H1 (cell line): ENCODE data around the gene TRAP1. TPM values are rescaled to one million over a fixed set of nuclear protein-coding genes. Genes with fewer than 3 reads are reported as not detected.

Source experiments
- CTCF ChIA-PET: fragments of 300-600 bp; sonication (Branson Sonifier 250); formaldehyde crosslinking; loops from one replicate; lab custom pipeline; 2021; ENCODE audit not compliant: partially characterized antibody; lab: Charles Lee
- POLR2A ChIA-PET: fragments of 300-600 bp; sonication (Branson Sonifier 250); formaldehyde crosslinking; loops from one replicate; lab custom pipeline; 2021; ENCODE audit warnings: inconsistent platforms; ENCODE audit not compliant: partially characterized antibody; lab: Charles Lee
- DNase-seq, 2 experiments: peaks; one replicate each; pipeline versions ENCODE4 v3.0.0 to v3.0.0-alpha.2; 2010 to 2022; ENCODE audit warnings: low spot score in 2 of 2, low read depth in 1 of 2, mixed read lengths in 1 of 2
- FAIRE-seq: peaks from 2 replicates; lab custom pipeline; 2011; peaks lifted over from hg19 to GRCh38; lab: Jason Lieb, UNC
- H2AFZ ChIP-seq: 2 replicates; pipeline ENCODE4 v1.8.1; 2012; ENCODE audit warnings: low read length, inconsistent platforms
- H2AK5ac ChIP-seq: 2 replicates; pipeline ENCODE4 v1.6.1; 2013; ENCODE audit warnings: low read depth, low read length
- H2BK120ac ChIP-seq: replicated peaks from 2 replicates; pipeline ENCODE3; 2013; ENCODE audit warnings: low read depth, low read length, inconsistent platforms
- H2BK12ac ChIP-seq: 2 replicates; pipeline ENCODE4 v1.6.1; 2013; ENCODE audit warnings: low read depth, low read length
- H2BK15ac ChIP-seq: 2 replicates; pipeline ENCODE4 v1.6.1; 2013; ENCODE audit warnings: low read length
- H2BK20ac ChIP-seq: 2 replicates; pipeline ENCODE4 v1.6.1; 2013; ENCODE audit warnings: low read length
- H2BK5ac ChIP-seq: 2 replicates; pipeline ENCODE4 v1.6.1; 2013; ENCODE audit warnings: low read depth, low read length
- H3K14ac ChIP-seq: 2 replicates; pipeline ENCODE4 v1.6.1; 2013; ENCODE audit warnings: inconsistent platforms; ENCODE audit not compliant: insufficient read length
- H3K18ac ChIP-seq: 2 replicates; pipeline ENCODE4 v1.6.1; 2013; ENCODE audit warnings: low read length; ENCODE audit errors: extremely low read depth
- H3K23ac ChIP-seq: 2 replicates; pipeline ENCODE4 v1.6.1; 2013; ENCODE audit warnings: inconsistent platforms; ENCODE audit not compliant: insufficient read length
- H3K23me2 ChIP-seq: 2 replicates; pipeline ENCODE4 v1.6.1; 2013; ENCODE audit warnings: low read depth, low read length
- H3K27ac ChIP-seq: 2 replicates; pipeline ENCODE4 v1.6.1; 2011; ENCODE audit warnings: low read depth, low read length, inconsistent platforms
- H3K27me3 ChIP-seq, 4 experiments: replicated peaks in 1 of 4; 1 replicate in 1 of 4; 2 replicates in 3 of 4; pipeline versions ENCODE4 v1.6.1 to v1.8.1; 2011 to 2013; ENCODE audit warnings: low read length in 3 of 4, mild to moderate bottlenecking in 3 of 4, inconsistent platforms in 2 of 4, mixed read lengths in 2 of 4, moderate library complexity in 1 of 4; ENCODE audit not compliant: control insufficient read depth in 3 of 4, insufficient read depth in 3 of 4; ENCODE audit errors: extremely low read depth in 1 of 4
- H3K36me3 ChIP-seq, 4 experiments: 2 replicates each; pipeline versions ENCODE4 v1.6.1 to v1.8.1; 2011 to 2013; ENCODE audit warnings: mild to moderate bottlenecking in 4 of 4, low read length in 3 of 4, moderate library complexity in 2 of 4, control low read depth in 1 of 4, inconsistent platforms in 1 of 4; ENCODE audit not compliant: insufficient read depth in 4 of 4, control insufficient read depth in 2 of 4
- H3K4ac ChIP-seq: replicated peaks from 2 replicates; pipeline ENCODE3; 2013; ENCODE audit warnings: low read length, low read depth, mixed read lengths, inconsistent platforms; ENCODE audit not compliant: insufficient read length
- H3K4me1 ChIP-seq, 4 experiments: replicated peaks in 1 of 4; 1 replicate in 1 of 4; 2 replicates in 3 of 4; pipeline versions ENCODE4 v1.6.1 to v1.8.1; 2011 to 2013; ENCODE audit warnings: low read length in 3 of 4, inconsistent platforms in 2 of 4, mixed read lengths in 1 of 4; ENCODE audit not compliant: insufficient read depth in 4 of 4, control insufficient read depth in 3 of 4
- H3K4me2 ChIP-seq, 2 experiments: 2 replicates each; pipeline versions ENCODE4 v1.6.1 to v1.8.1; 2011 to 2013; ENCODE audit warnings: low read depth in 2 of 2, low read length in 2 of 2, control low read depth in 1 of 2, inconsistent platforms in 1 of 2, mild to moderate bottlenecking in 1 of 2; ENCODE audit not compliant: insufficient read depth in 1 of 2
- H3K4me3 ChIP-seq, 4 experiments: fragments of 200-600, 300-600 bp in 1 of 4; sonication (generic), shearing (Covaris generic), sonication (Bioruptor Twin) in 1 of 4; 2 replicates each; pipeline versions ENCODE4 v1.5.1 to v1.8.1; 2011 to 2016; ENCODE audit warnings: low read length in 4 of 4, low read depth in 3 of 4, control low read depth in 2 of 4, inconsistent platforms in 2 of 4, mild to moderate bottlenecking in 2 of 4, mixed read lengths in 1 of 4, moderate library complexity in 1 of 4; ENCODE audit not compliant: insufficient read depth in 2 of 4; ENCODE audit errors: extremely low read depth in 1 of 4
- H3K56ac ChIP-seq: replicated peaks from 2 replicates; pipeline ENCODE3; 2013; ENCODE audit warnings: low read depth, mild to moderate bottlenecking, mixed read lengths, low read length, inconsistent platforms; ENCODE audit not compliant: insufficient read length
- H3K79me1 ChIP-seq: 2 replicates; pipeline ENCODE4 v1.6.1; 2013; ENCODE audit warnings: low read depth, low read length, control low read depth
- H3K79me2 ChIP-seq, 2 experiments: 2 replicates each; pipeline versions ENCODE4 v1.6.1 to v1.8.1; 2012 to 2013; ENCODE audit warnings: low read length in 2 of 2, mild to moderate bottlenecking in 2 of 2, inconsistent platforms in 1 of 2; ENCODE audit not compliant: insufficient read depth in 2 of 2, control insufficient read depth in 1 of 2
- H3K9ac ChIP-seq, 4 experiments: replicated peaks in 1 of 4; 1 replicate in 1 of 4; 2 replicates in 3 of 4; pipeline versions ENCODE4 v1.6.1 to v1.8.1; 2011 to 2013; ENCODE audit warnings: low read depth in 3 of 4, low read length in 3 of 4, control low read depth in 2 of 4, mild to moderate bottlenecking in 2 of 4, moderate library complexity in 2 of 4, inconsistent platforms in 1 of 4; ENCODE audit errors: extremely low read depth in 1 of 4
- H3K9me3 ChIP-seq, 2 experiments: 2 replicates each; pipeline versions ENCODE4 v1.6.1 to v1.8.1; 2012 to 2013; ENCODE audit warnings: mild to moderate bottlenecking in 2 of 2, moderate library complexity in 2 of 2, control low read depth in 1 of 2, inconsistent platforms in 1 of 2, low read depth in 1 of 2, low read length in 1 of 2, mixed read lengths in 1 of 2; ENCODE audit not compliant: insufficient read depth in 2 of 2
- H4K20me1 ChIP-seq, 2 experiments: replicated peaks in 1 of 2; 2 replicates each; pipeline versions ENCODE3 to v1.8.1; 2011 to 2013; ENCODE audit warnings: inconsistent platforms in 2 of 2, low read length in 2 of 2, mild to moderate bottlenecking in 1 of 2; ENCODE audit not compliant: insufficient read depth in 2 of 2, control insufficient read depth in 1 of 2
- H4K5ac ChIP-seq: 2 replicates; pipeline ENCODE4 v1.6.1; 2013; ENCODE audit warnings: low read length, low read depth, mixed read lengths, inconsistent platforms; ENCODE audit not compliant: insufficient read length
- H4K8ac ChIP-seq: 2 replicates; pipeline ENCODE4 v1.8.0; 2013; ENCODE audit warnings: mild to moderate bottlenecking, moderate library complexity, low read length, inconsistent platforms; ENCODE audit not compliant: insufficient read depth; ENCODE audit errors: extremely low read depth
- H4K91ac ChIP-seq: replicated peaks from 2 replicates; pipeline ENCODE3; 2013; ENCODE audit warnings: low read length, mixed read lengths, inconsistent platforms; ENCODE audit not compliant: insufficient read length
- E2F6 ChIP-seq: IDR thresholded peaks from 2 replicates; pipeline ENCODE4 v1.6.1; 2012; ENCODE audit warnings: inconsistent platforms
- FOSL1 ChIP-seq: IDR thresholded peaks from 2 replicates; pipeline ENCODE4 v1.6.1; 2011; ENCODE audit warnings: mild to moderate bottlenecking, low read depth, low read length, moderate library complexity; ENCODE audit not compliant: insufficient read depth
- POLR2A ChIP-seq, 2 experiments: IDR thresholded peaks; 1 replicate in 1 of 2; 2 replicates in 1 of 2; pipeline ENCODE4 v1.6.1; 2011; ENCODE audit warnings: low read depth in 2 of 2, low read length in 2 of 2, mild to moderate bottlenecking in 2 of 2; ENCODE audit errors: control extremely low read depth in 1 of 2
- SP2 ChIP-seq: IDR thresholded peaks from 2 replicates; pipeline ENCODE4 v1.6.1; 2012; ENCODE audit warnings: mild to moderate bottlenecking, low read length, inconsistent platforms
- WGBS, 2 experiments: shearing (Covaris generic) in 1 of 2; methylation state at CpG; one replicate each; pipeline versions ENCODE4 v1.1.6 to v1.1.7; 2013 to 2015; ENCODE audit warnings: low lambda C conversion rate in 2 of 2, mixed read lengths in 2 of 2, inconsistent platforms in 1 of 2, low coverage in 1 of 2, missing lambda C conversion rate in 1 of 2; ENCODE audit not compliant: insufficient replicate concordance in 2 of 2, insufficient coverage in 1 of 2, insufficient read length in 1 of 2; ENCODE audit errors: extremely low coverage in 1 of 2, missing lambda C conversion rate in 1 of 2; 5-methylcytosine and 5-hydroxymethylcytosine counted together
- polyA plus RNA-seq, 7 experiments: library from polyadenylated mRNA; depleted of rRNA in 3 of 7; stranded (reverse) in 5 of 7; unstranded in 2 of 7; fragments of >200 nt in 5 of 7; fragments of 200-250 nt in 2 of 7; gene quantifications; 1 replicate in 5 of 7; 2 replicates in 1 of 7; 4 replicates in 1 of 7; pipeline versions ENCODE4 v1.2.1 to v1.2.3, GENCODE V29; 2011 to 2013; ENCODE audit warnings: missing spikeins in 2 of 7, mixed read lengths in 2 of 7
- total RNA-seq: library from RNA; stranded (reverse); fragmentation: NEBNext Ultra II Directional; extraction: Animal tissue kit (Norgen Biotek cat#: 25700); gene quantifications from 2 replicates; pipeline ENCODE4 v1.2.1, GENCODE V29; 2021

The TRAP1 gene
- total and polyA plus RNA-seq, 2 of the 8 experiments (the other 6 are each of a cell fraction or from before 2014, with no cell fraction given) = 215 to 283 TPM

- Histone ChIP-seq H3K9me3 (no peaks in the 10 kb centered on the region), H3K4me3 (no peak overlapping the region), H3K56ac (no peak overlapping the region), H3K4me2 (no peak overlapping the region), H3K27ac (no peak overlapping the region), H3K79me2 (peaks cover 0 to 28% of the 10 kb centered on the region in 2 experiments; a peak in 3 of 4 replicates), H4K20me1 (no peaks in the 10 kb centered on the region), H2BK120ac (no peak overlapping the region), H2BK5ac (no peak overlapping the region), H3K36me3 (no peaks in the 10 kb centered on the region; a peak in 1 of 8 replicates), H3K9ac (no peak overlapping the region), H4K5ac (no peak overlapping the region), H4K91ac (no peak overlapping the region), H2AFZ (no peak overlapping the region), H2BK20ac (no peak overlapping the region), H4K8ac (no peak overlapping the region), H3K4ac (no peak overlapping the region), H3K18ac (no peak overlapping the region), H3K27me3 (no peaks in the 10 kb centered on the region), H3K14ac (no peak overlapping the region), H2AK5ac (no peak overlapping the region), H2BK12ac (no peak overlapping the region), H3K23ac (no peak overlapping the region), H3K23me2 (no peaks in the 10 kb centered on the region), H3K4me1 (no peaks in the 10 kb centered on the region), H3K79me1 (peaks cover 7% of the 10 kb centered on the region; the same call in 1 of the 2 replicates), H2BK15ac (no peak overlapping the region)
- POLR2A ChIA-PET = no interaction called here
- CTCF ChIA-PET = interaction anchor here (0.6 to 0.9 kb wide), 4 partner anchors 21 to 1320 kb away, joined by 3 to 6 read pairs (median 3); no protein-coding TSS in a partner anchor
- no peak for FAIRE-seq
- DNase-seq = no peak
- 85% methylated on average over 3 of the region's 3 CpGs; no CpG with 5 or more reads in 1 of the 2 experiments for WGBS, 2 experiments
- no peak for TF ChIP-seq SP2
- TF ChIP-seq POLR2A (IDR thresholded peaks at IDR 0.05; ENCODE audit: control extremely low read depth in 1 of 2, low read depth in 2 of 2, low read length in 2 of 2) = no peak
- no peak for TF ChIP-seq FOSL1
- no peak for TF ChIP-seq E2F6
Observed at GRCh38 chr16:3618769-3619141, 98.6 kb downstream of the TRAP1 start.
